ENCODE data around the gene COL28A1. TPM values are rescaled to one million over a fixed set of nuclear protein-coding genes. Genes with fewer than 3 reads are reported as not detected.

The COL28A1 gene
- total RNA-seq, 1 donor from 2014 or later = 0.60 TPM

DNA sequence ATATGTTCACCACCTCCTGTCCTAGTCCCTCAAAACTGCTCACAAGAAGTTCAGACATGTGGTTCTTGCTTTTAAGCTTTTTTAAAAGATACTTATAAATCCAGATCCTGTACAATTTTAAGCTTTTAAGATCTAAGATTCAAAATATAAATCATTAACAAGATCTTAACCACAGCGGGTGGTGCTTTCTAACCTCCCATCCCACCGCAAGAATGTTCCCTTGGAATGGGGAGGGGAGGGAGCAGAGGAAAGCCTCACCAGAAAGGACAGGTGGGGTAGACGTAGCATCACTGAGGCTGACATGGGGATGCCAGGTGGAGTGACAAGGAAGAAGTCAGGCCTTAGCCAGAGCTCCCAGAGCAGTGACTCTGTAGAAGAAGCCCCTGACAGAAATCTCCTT is 219.8 kb downstream of the COL28A1 start:
- DNase-seq (ENCODE audit: low spot score) = no peak
- Mint-ChIP-seq H3K4me1 (no peaks in the 10 kb centered on the region), H3K4me3 (no peak overlapping the region), H3K27me3 (ENCODE audit: insufficient read depth, low read depth) (peaks cover 2% of the 10 kb centered on the region), H3K36me3 (no peaks in the 10 kb centered on the region), H3K9me3 (no peaks in the 10 kb centered on the region), H3K27ac (no peak overlapping the region)
- no peaks in the 10 kb centered on the region for H3K27me3 ChIP-seq
- H3K79me2 ChIP-seq (ENCODE audit: low read depth) = no peaks in the 10 kb centered on the region
- no peak overlapping the region for H3K27ac ChIP-seq
- H3K4me3 ChIP-seq = no peak overlapping the region
- no peak overlapping the region for H3K9ac ChIP-seq
- no peak overlapping the region for H3K4me2 ChIP-seq
- H3K36me3 ChIP-seq = no peaks in the 10 kb centered on the region
- H3K9me3 ChIP-seq (ENCODE audit: low read depth) = no peaks in the 10 kb centered on the region
- no peak for TF ChIP-seq EZH2 (IDR thresholded peaks at IDR 0.05)
- TF ChIP-seq CTCF (IDR thresholded peaks at IDR 0.05) = no peak
- TF ChIP-seq EZH2phosphoT487 (IDR thresholded peaks at IDR 0.05) = no peak
- H3F3A ChIP-seq (ENCODE audit: low read depth) = no peaks in the 10 kb centered on the region
- no peak overlapping the region for H2AFZ ChIP-seq (replicated peaks)
- H4K20me1 ChIP-seq (ENCODE audit: low read depth) = no peaks in the 10 kb centered on the region
- H3K4me1 ChIP-seq = no peaks in the 10 kb centered on the region

DNA sequence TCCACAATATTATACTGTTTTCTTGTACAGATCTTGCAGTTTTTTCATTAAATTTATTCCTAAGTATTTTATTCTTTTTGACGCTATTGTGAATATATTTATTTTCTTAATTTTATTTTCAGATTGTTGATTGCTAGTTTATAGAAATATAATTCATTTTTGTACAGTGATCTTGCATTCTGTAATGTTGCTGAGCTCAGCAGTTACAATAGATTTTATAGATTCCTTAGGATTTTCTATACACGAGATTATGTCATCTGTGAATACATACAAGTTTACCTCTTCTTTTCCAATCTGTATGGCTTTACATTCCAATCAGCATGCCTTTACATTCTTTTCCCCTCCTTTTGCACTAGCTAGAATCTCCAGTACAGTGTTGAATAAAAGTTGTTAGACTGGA is 223.3 kb downstream of the COL28A1 start:
- H4K20me1 ChIP-seq (ENCODE audit: low read depth) = no peaks in the 10 kb centered on the region
- H3K4me3 Mint-ChIP-seq = no peak overlapping the region
- H3K79me2 ChIP-seq (ENCODE audit: low read depth) = no peaks in the 10 kb centered on the region
- H3K4me3 ChIP-seq = no peak overlapping the region
- TF ChIP-seq EZH2phosphoT487 (IDR thresholded peaks at IDR 0.05) (no peak), EZH2 (IDR thresholded peaks at IDR 0.05) (no peak), CTCF (IDR thresholded peaks at IDR 0.05) (no peak)
- no peak overlapping the region for H3K27ac Mint-ChIP-seq
- no peaks in the 10 kb centered on the region for H3K4me1 Mint-ChIP-seq
- H2AFZ ChIP-seq (replicated peaks) = no peak overlapping the region
- no peak overlapping the region for H3K27ac ChIP-seq
- no peak overlapping the region for H3K4me2 ChIP-seq
- no peaks in the 10 kb centered on the region for H3K4me1 ChIP-seq
- no peaks in the 10 kb centered on the region for H3K36me3 ChIP-seq
- no peak overlapping the region for H3K9ac ChIP-seq
- H3K9me3 ChIP-seq (ENCODE audit: low read depth) = no peaks in the 10 kb centered on the region
- no peaks in the 10 kb centered on the region for H3K9me3 Mint-ChIP-seq
- no peaks in the 10 kb centered on the region for H3K36me3 Mint-ChIP-seq
- H3K27me3 Mint-ChIP-seq (ENCODE audit: insufficient read depth, low read depth) = no peaks in the 10 kb centered on the region
- H3F3A ChIP-seq (ENCODE audit: low read depth) = no peaks in the 10 kb centered on the region
- H3K27me3 ChIP-seq = no peaks in the 10 kb centered on the region
- DNase-seq (ENCODE audit: low spot score) = no peak

- H3K79me2 ChIP-seq (ENCODE audit: low read depth) = no peaks in the 10 kb centered on the region
- DNase-seq (ENCODE audit: low spot score) = no peak
- no peaks in the 10 kb centered on the region for H3K9me3 Mint-ChIP-seq
These were observed 224.7 kb downstream of the COL28A1 start for GRCh38 chr7:7311001-7311400.

More at GRCh38 chr7:7311001-7311400, 224.7 kb downstream of the COL28A1 start:
- Histone ChIP-seq H2AFZ (replicated peaks) (no peak overlapping the region), H3K36me3 (no peaks in the 10 kb centered on the region), H4K20me1 (ENCODE audit: low read depth) (no peaks in the 10 kb centered on the region), H3K9me3 (ENCODE audit: low read depth) (no peaks in the 10 kb centered on the region), H3K27ac (no peak overlapping the region), H3K4me1 (no peaks in the 10 kb centered on the region), H3K4me3 (no peak overlapping the region), H3K27me3 (no peaks in the 10 kb centered on the region), H3K4me2 (no peak overlapping the region), H3K9ac (no peak overlapping the region), H3F3A (ENCODE audit: low read depth) (no peaks in the 10 kb centered on the region)
- Mint-ChIP-seq H3K4me3 (no peak overlapping the region), H3K4me1 (no peaks in the 10 kb centered on the region), H3K27me3 (ENCODE audit: insufficient read depth, low read depth) (no peaks in the 10 kb centered on the region), H3K36me3 (no peaks in the 10 kb centered on the region), H3K27ac (no peak overlapping the region)
- TF ChIP-seq EZH2 (IDR thresholded peaks at IDR 0.05) (no peak), EZH2phosphoT487 (IDR thresholded peaks at IDR 0.05) (no peak), CTCF (IDR thresholded peaks at IDR 0.05) (no peak)

Measured in neural progenitor cell (in vitro differentiated cells).